Measurements from ENCODE around the gene HNRNPA3. TPM values are rescaled to one million over a fixed set of nuclear protein-coding genes. Genes with fewer than 3 reads are reported as not detected.
"Not testable (repeated sequence)": the region's sequence is repeated elsewhere in the genome, so short reads cannot be mapped to it uniquely, and the experiment has no call there.

HNRNPA3 gene
- total RNA-seq, 1 donor from 2014 or later, result 96.6 TPM

DNA sequence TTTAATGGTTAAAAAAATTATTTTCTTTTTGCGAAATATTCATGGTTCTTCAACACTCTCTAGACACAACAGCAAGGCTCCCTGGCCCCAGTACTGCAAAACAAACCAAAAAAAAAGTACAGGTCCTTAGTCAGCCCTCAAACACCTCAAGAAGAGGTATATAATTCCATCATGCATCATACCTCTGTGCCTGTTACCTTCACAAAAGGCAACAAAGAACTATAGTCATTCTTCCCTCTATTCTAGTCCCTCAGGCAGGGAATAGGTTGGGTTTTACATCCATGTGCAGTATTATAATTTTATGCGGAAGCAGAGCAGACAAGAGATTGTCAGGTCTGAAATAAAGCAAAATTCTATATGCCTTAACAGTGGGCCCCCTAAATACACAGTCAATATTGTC, 43.4 kb downstream of the HNRNPA3 start:
- no peak for DNase-seq

DNA sequence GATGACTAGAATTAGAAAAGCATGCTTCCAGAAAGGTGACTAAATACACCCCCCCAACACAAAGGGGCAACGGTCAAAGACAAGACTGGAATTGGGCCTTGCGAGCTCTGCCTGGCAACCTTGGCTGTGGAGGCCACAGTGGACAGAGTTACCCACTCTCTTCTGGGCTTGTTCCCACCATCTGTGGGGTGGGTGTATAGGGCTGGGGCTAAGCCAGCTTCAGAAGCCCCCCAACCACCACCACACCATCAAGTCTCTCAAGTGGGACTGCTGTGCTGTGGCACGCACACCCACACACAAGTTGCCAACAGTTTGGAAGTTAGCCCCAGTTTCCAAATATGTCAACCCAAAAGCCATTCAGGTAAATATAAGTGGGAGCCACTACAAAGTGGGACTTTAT, 44.1 kb downstream of the HNRNPA3 start:
- no peak for DNase-seq

GRCh38 chr2:177257471-177257870, 44.9 kb downstream of the HNRNPA3 start:
- DNase-seq, result no peak

DNA sequence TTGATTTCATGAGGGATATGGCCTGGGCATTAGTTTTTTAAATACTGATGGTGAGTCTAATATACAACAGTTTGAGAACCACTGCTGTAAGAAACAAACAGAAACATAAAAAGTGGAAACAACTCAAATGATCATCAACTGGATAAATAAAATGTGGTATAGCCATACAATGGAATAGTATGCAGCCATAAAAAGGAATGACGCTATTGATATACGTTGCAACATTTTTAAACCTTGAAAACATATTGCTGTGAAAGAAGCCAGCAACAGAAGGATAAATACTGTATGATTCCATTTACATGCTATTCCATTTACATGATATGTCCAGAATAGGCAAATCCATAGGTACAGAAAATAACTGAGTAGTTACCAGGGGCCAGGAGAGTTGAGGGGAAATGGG, 45.5 kb downstream of the HNRNPA3 start:
- DNase-seq, result no peak

DNA sequence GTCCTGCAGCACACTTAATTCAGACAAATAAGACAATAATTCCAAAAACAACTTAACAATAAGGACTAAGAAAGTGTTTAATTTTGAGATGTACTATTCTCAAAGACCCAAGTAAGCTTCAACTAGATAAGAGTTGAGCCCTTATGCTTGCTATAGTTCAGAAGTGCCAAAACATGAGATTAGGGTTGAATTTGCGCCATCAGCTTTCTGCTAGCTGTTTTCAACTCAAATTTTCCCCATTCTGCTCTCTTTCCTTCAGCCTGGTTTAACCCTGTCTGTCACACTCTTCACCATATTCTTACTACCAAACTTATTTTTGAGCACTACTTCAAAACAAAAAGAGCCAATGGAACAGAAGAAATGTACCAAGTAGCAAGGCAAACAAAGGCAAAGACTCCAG, 47.8 kb downstream of the HNRNPA3 start:
- peak; percentile 27 for DNase-seq

GRCh38 chr2:177261116-177262060, 48.8 kb downstream of the HNRNPA3 start:
- DNase-seq, result no peak

DNA sequence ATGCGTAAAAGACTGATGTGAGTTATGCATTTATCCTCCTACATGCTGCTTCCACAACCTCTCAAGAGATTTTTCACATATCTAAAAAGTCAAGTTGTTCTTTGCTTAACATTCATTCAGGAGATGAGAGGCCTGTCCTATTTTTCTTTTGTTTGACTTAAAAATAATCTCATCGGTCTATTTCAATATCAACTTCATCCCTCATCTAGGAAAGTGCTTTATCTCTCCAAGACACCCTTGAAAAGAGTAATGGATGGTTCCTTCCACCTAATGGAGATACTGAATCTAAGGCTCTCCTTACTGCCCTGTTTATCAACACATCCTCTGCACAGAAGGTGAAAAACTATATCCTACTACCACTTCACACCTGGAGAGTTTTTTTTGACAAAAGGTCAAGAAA, 49.5 kb downstream of the HNRNPA3 start:
- DNase-seq, result peak; percentile 58

GRCh38 chr2:177262958-177263450, 50.4 kb downstream of the HNRNPA3 start:
- DNase-seq, result no peak

DNA sequence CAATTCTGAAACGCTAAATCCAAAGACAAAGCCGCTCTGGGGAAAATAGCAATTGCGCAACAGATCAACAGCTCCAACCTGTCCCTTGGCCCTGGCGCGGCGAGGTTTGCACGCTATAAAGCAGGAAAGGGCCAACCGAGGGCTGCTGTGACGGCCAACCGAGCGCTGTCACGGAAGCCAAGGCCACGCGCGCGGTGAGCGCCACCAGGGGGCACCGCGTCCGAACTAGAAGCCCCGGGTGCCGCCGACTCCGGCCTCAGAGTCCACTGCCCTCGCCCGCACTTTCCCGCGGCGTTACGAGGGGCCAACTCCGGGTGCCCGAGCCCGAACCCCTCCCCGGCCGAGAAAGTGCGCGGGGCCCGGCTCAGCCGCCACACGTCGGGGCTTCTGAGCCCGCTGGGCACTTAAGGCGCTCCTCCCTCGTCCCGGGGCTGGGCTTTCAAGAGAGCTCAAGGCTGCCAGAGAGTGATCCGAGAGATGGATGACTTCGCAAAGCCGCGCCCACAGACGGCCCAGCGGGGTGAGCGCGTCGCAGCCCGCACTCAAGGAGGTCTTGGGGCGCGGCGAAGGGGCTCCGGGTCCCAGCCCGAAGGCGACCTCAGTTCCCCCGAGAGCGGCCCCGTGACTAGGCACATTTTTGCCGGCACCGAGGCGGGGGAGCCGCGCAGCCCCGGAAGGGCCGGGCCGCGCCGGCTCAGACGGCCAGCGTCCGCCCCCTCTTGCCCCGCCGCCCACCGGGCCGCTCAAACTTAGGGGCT, 51.0 kb downstream of the HNRNPA3 start:
- peak; percentile 93 for DNase-seq

DNA sequence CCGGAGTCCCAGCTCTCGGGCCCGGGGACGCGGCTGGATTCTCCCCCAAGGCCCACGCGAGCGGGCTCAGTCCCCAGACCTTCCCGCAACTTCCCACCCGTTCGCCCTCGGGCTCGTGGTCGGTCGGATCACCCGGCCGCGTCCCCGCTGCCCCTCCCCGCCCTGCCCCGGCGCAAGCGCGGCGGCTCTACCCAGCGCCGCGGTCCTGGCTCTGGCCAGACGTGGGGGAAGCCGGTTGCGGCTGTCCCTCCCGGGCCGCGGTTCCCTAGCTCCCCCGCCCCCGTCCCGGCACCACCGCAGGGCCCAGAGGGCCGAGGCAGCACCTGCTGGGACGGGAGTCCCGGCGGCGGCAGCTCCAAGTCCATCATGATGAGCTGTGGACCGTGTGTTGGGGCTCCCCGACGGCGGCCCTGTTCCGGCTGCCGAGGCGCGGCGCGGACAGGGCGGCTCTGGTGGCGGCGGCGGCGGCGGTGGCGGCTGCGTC, 51.7 kb downstream of the HNRNPA3 start:
- no peak for DNase-seq

GRCh38 chr2:177264693-177265587, 52.3 kb downstream of the HNRNPA3 start, which contains the start of gene NFE2L2:
Gene NFE2L2, minus strand, starts transcription at chr2:177264727. Its CDS starts 151 bp downstream, at chr2:177264576.
- peak; percentile 90 for DNase-seq

DNA sequence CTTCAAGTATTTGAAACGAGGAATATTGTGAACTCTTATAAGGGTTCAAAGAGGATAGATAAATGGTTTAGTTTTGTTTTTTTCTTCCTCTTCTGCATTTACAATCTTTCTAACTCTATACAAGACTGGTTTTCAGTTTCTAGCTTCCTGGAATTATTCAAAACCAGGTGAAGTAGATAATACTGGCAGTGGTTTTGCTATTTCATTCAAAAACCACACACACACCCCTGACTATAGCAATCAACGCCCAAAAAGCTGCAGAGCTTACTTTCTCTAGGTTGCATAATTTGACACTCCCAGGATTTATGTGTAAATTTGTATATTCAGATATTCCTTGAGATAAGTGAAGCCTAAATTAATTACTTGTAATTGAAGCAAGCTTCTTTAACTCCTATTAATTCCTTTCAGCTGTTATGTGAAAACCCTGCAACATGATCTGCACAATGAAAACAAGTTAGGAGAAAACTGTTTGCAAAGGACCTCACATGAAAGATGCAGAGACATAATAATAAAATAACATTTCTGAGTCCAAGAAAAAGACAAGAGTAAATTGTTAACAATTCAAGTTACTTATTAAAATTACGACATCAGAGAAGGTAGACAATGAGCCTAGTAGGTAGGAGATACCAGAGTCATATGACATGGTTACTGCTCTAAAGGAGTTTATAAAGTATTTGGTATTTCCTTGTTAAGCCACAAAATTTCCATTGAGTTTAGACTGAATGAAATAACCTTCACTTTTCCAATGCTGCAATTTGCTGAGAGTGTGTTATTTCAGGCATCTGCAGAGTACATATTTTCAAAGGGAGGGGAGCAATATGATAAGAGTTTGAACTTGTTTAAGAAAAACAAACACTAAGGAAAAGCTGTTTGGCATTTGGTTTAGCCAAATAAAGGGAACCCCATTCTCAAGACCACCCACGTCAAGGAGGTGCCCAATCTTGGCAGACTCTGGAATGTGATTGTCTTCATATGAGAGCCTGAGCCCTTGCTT, 53.5 kb downstream of the HNRNPA3 start:
- no peak for DNase-seq

GRCh38 chr2:177266955-177267354, 54.4 kb downstream of the HNRNPA3 start:
- DNase-seq, result not testable (repeated sequence)

DNA sequence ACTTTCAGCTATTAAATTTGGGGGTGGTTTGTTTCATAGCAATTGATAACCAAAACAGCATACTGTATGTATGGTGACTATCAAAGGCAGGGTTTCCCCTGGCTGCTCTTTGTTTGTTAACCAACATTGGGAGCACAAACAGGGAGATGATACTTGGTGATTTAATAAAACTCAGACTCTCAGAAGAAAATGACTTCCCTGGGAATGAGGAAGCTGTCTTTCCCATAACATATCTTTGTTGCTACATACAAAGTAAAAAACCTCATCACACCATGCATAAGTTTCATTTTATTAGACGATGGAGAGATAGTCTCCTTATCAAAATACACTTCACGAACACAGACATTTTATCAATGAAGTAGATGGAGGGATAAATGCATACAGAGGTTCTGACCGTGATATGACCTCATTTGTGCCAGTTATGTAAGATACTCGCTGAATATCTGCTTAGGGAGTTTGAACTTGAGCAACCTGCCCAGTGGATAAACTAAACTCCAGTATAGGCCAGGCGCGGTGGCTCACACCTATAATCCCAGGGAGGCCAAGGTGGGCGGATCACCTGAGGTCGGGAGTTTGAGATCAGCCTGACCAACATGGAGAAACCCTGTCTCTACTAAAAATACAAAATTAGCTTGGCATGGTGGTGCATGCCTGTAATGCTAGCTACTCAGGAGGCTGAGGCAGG, 55.7 kb downstream of the HNRNPA3 start:
- no peak for DNase-seq

- no peak for DNase-seq
Measured at GRCh38 chr2:177268901-177269300, 56.3 kb downstream of the HNRNPA3 start.

GRCh38 chr2:177270531-177270930, 57.9 kb downstream of the HNRNPA3 start:
- no peak for DNase-seq

GRCh38 chr2:177271981-177272666, 59.5 kb downstream of the HNRNPA3 start:
- no peak for DNase-seq

DNA sequence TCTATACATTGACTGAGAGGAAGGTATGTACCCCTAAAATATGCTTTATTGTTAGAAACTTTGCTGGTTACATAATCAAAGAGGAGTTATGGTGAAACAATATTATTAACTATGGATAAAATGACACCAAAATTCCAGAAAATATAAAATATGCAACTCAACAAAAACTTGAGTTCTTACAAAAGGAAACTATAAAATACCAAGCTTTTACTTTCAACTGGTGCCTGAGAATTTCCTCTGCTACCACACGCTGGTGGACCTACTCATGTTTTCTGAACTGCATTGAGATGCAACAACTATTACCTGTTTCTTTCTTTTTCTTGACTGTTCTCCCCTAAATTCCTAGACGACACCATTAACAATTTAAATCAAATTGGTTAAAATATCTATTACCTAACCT, 60.2 kb downstream of the HNRNPA3 start:
- DNase-seq, result no peak

- no peak for DNase-seq
Measured at GRCh38 chr2:177273408-177273807, 60.8 kb downstream of the HNRNPA3 start.
